ENCODE results near the gene SLC6A17.
A peak's percentile ranks its signal among the peaks of the same experiment; 100 is the strongest.

Gene SLC6A17

GRCh38 chr1:110170766-110171733 is 20.8 kb downstream of the SLC6A17 start:
- H3K4me3 ChIP-seq (ENCODE audit: low read depth, low read length) = no peak overlapping the region
- no peaks in the 10 kb centered on the region for H3K36me3 ChIP-seq (ENCODE audit: control insufficient read depth, insufficient read depth, low read length)
- no peaks in the 10 kb centered on the region for H3K79me2 ChIP-seq
- H2AFZ ChIP-seq = no peak overlapping the region
- no peak overlapping the region for H3K9ac ChIP-seq
- H3K27ac ChIP-seq = peak overlapping the region; percentile 29
- no peaks in the 10 kb centered on the region for H3K9me3 ChIP-seq (ENCODE audit: control insufficient read depth, low read length)
- H3K27me3 ChIP-seq (ENCODE audit: control insufficient read depth, insufficient read depth, low read length) = no peaks in the 10 kb centered on the region
- H3K4me1 ChIP-seq = no peaks in the 10 kb centered on the region
- TF ChIP-seq, protein P1, sequence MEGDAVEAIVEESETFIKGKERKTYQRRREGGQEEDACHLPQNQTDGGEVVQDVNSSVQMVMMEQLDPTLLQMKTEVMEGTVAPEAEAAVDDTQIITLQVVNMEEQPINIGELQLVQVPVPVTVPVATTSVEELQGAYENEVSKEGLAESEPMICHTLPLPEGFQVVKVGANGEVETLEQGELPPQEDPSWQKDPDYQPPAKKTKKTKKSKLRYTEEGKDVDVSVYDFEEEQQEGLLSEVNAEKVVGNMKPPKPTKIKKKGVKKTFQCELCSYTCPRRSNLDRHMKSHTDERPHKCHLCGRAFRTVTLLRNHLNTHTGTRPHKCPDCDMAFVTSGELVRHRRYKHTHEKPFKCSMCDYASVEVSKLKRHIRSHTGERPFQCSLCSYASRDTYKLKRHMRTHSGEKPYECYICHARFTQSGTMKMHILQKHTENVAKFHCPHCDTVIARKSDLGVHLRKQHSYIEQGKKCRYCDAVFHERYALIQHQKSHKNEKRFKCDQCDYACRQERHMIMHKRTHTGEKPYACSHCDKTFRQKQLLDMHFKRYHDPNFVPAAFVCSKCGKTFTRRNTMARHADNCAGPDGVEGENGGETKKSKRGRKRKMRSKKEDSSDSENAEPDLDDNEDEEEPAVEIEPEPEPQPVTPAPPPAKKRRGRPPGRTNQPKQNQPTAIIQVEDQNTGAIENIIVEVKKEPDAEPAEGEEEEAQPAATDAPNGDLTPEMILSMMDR (IDR thresholded peaks at IDR 0.05) = no peak
- peak overlapping the region; percentile 21 for H3K4me2 ChIP-seq (ENCODE audit: low read length)

- no peaks in the 10 kb centered on the region for H3K79me2 ChIP-seq
- H3K27me3 ChIP-seq (ENCODE audit: control insufficient read depth, insufficient read depth, low read length) = no peaks in the 10 kb centered on the region
- no peak overlapping the region for H2AFZ ChIP-seq
- H3K4me1 ChIP-seq = no peaks in the 10 kb centered on the region
- TF ChIP-seq, protein P1 (IDR thresholded peaks at IDR 0.05) = no peak
- no peaks in the 10 kb centered on the region for H3K36me3 ChIP-seq (ENCODE audit: control insufficient read depth, insufficient read depth, low read length)
- no peaks in the 10 kb centered on the region for H3K9me3 ChIP-seq (ENCODE audit: control insufficient read depth, low read length)
- H3K4me2 ChIP-seq (ENCODE audit: low read length) = no peak overlapping the region
- no peak overlapping the region for H3K4me3 ChIP-seq (ENCODE audit: low read depth, low read length)
- H3K9ac ChIP-seq = no peak overlapping the region
- no peak overlapping the region for H3K27ac ChIP-seq
These were observed 21.7 kb downstream of the SLC6A17 start for GRCh38 chr1:110172001-110172400.

GRCh38 chr1:110173466-110174105 is 23.3 kb downstream of the SLC6A17 start:
- Histone ChIP-seq H3K27me3 (ENCODE audit: control insufficient read depth, insufficient read depth, low read length) (no peaks in the 10 kb centered on the region), H3K9me3 (ENCODE audit: control insufficient read depth, low read length) (no peaks in the 10 kb centered on the region), H3K27ac (no peak overlapping the region), H3K79me2 (no peaks in the 10 kb centered on the region), H2AFZ (no peak overlapping the region), H3K4me2 (ENCODE audit: low read length) (no peak overlapping the region), H3K4me3 (ENCODE audit: low read depth, low read length) (no peak overlapping the region), H3K36me3 (ENCODE audit: control insufficient read depth, insufficient read depth, low read length) (no peaks in the 10 kb centered on the region), H3K9ac (no peak overlapping the region), H3K4me1 (no peaks in the 10 kb centered on the region)
- TF ChIP-seq, protein P1 (IDR thresholded peaks at IDR 0.05) = no peak

GRCh38 chr1:110174961-110175360 is 24.7 kb downstream of the SLC6A17 start:
- Histone ChIP-seq H3K4me1 (no peaks in the 10 kb centered on the region), H3K9me3 (ENCODE audit: control insufficient read depth, low read length) (no peaks in the 10 kb centered on the region), H3K79me2 (no peaks in the 10 kb centered on the region), H3K36me3 (ENCODE audit: control insufficient read depth, insufficient read depth, low read length) (no peaks in the 10 kb centered on the region), H3K27me3 (ENCODE audit: control insufficient read depth, insufficient read depth, low read length) (no peaks in the 10 kb centered on the region), H3K9ac (no peak overlapping the region), H2AFZ (no peak overlapping the region), H3K4me2 (ENCODE audit: low read length) (no peak overlapping the region), H3K4me3 (ENCODE audit: low read depth, low read length) (no peak overlapping the region), H3K27ac (no peak overlapping the region)
- TF ChIP-seq, protein P1 (IDR thresholded peaks at IDR 0.05) = no peak
